Right ventricle myocardium inferior (tissue), 1 donor: ENCODE results near the gene ENOX1. TPM values are rescaled to one million over a fixed set of nuclear protein-coding genes. Genes with fewer than 3 reads are reported as not detected.

Source experiments
- ATAC-seq: fragments of 200-7000 bp; cut with Tn5 transposase; one replicate; pipeline ENCODE4 v1.9.1; 2020; ENCODE audit warnings: mild to moderate bottlenecking, moderate library complexity
- DNase-seq: peaks from one replicate; pipeline ENCODE4 v3.0.0; 2021; ENCODE audit errors: missing footprints
- intact Hi-C: fragments of 100-400 bp; cut with DNase I; formaldehyde crosslinking; loops from one replicate; pipeline ENCODE4 v1.11.0; 2022
- total RNA-seq: library from RNA; stranded (reverse); fragmentation: NEBNext Ultra II Directional; extraction: Animal tissue kit (Norgen Biotek cat#: 25700); gene quantifications from one replicate; pipeline ENCODE4 v1.2.1, GENCODE V29; 2021
- donor health status: DM: no; HTN: yes; CAD: no; lungs with severe emphysema.

Gene ENOX1
- total RNA-seq, 1 donor from 2014 or later, result 6.1 TPM

- DNase-seq (no peak), ATAC-seq (no peak)
- intact Hi-C loops, result no loop called here
Measured at GRCh38 chr13:43483930-43484329, 302.8 kb downstream of the ENOX1 start.

- intact Hi-C loops, result no loop called here
- no peak for ATAC-seq
Measured at GRCh38 chr13:43482641-43483040, 304.1 kb downstream of the ENOX1 start.

GRCh38 chr13:43482026-43482425, 304.7 kb downstream of the ENOX1 start:
- DNase-seq (no peak), ATAC-seq (no peak)
- intact Hi-C loops, result no loop called here

More at GRCh38 chr13:43482641-43483040, 304.1 kb downstream of the ENOX1 start:
- DNase-seq, result no peak

- intact Hi-C loops, result no loop called here
Measured at GRCh38 chr13:43478902-43479301, 307.9 kb downstream of the ENOX1 start.

GRCh38 chr13:43478211-43478610, 308.6 kb downstream of the ENOX1 start:
- ATAC-seq (no peak), DNase-seq (no peak)
- intact Hi-C loops, result no loop called here

More at GRCh38 chr13:43478902-43479301, 307.9 kb downstream of the ENOX1 start:
- no peak for DNase-seq
- no peak for ATAC-seq

- peak; percentile 72 for ATAC-seq
- intact Hi-C loops, result no loop called here
- no peak for DNase-seq
Measured at GRCh38 chr13:43475140-43475539, 311.6 kb downstream of the ENOX1 start.

GRCh38 chr13:43473437-43473836, 313.3 kb downstream of the ENOX1 start:
- no peak for DNase-seq
- ATAC-seq, result peak; percentile 42
- intact Hi-C loops, result loop anchor here (5.0 kb wide), 2 partner anchors 141 to 214 kb away; no protein-coding TSS in a partner anchor

GRCh38 chr13:43472980-43473379, 313.8 kb downstream of the ENOX1 start:
- DNase-seq (no peak), ATAC-seq (no peak)
- intact Hi-C loops, result loop anchor here (5.0 kb wide), 2 partner anchors 141 to 214 kb away; no protein-coding TSS in a partner anchor

GRCh38 chr13:43472339-43472738, 314.4 kb downstream of the ENOX1 start:
- DNase-seq, result no peak
- intact Hi-C loops, result loop anchor here (5.0 kb wide), 2 partner anchors 140 to 215 kb away; no protein-coding TSS in a partner anchor
- no peak for ATAC-seq

GRCh38 chr13:43470610-43471009, 316.2 kb downstream of the ENOX1 start:
- ATAC-seq, result no peak
- intact Hi-C loops, result loop anchor here (5.0 kb wide), 2 partner anchors 138 to 217 kb away; no protein-coding TSS in a partner anchor
- no peak for DNase-seq

- ATAC-seq (no peak), DNase-seq (no peak)
- intact Hi-C loops, result loop anchor here (5.0 kb wide), 2 partner anchors 137 to 218 kb away; no protein-coding TSS in a partner anchor
Measured at GRCh38 chr13:43469791-43470190, 317.0 kb downstream of the ENOX1 start.

GRCh38 chr13:43464578-43465264, 322.1 kb downstream of the ENOX1 start:
- DNase-seq, result no peak
- ATAC-seq, result no peak
- intact Hi-C loops, result no loop called here

- intact Hi-C loops, result loop anchor here (1.0 kb wide), 1 partner anchor 14 kb away; no protein-coding TSS in a partner anchor
- DNase-seq (no peak), ATAC-seq (no peak)
Measured at GRCh38 chr13:43448605-43449336, 338.0 kb downstream of the ENOX1 start.

- DNase-seq, result no peak
- intact Hi-C loops, result no loop called here
- ATAC-seq, result no peak
Measured at GRCh38 chr13:43446126-43446525, 340.6 kb downstream of the ENOX1 start.

- DNase-seq, result no peak
- no peak for ATAC-seq
- intact Hi-C loops, result no loop called here
Measured at GRCh38 chr13:43445668-43446067, 341.1 kb downstream of the ENOX1 start.

GRCh38 chr13:43444081-43444480, 342.7 kb downstream of the ENOX1 start:
- DNase-seq (no peak), ATAC-seq (no peak)
- intact Hi-C loops, result no loop called here

GRCh38 chr13:43441899-43442499, 344.8 kb downstream of the ENOX1 start:
- DNase-seq (no peak), ATAC-seq (no peak)
- intact Hi-C loops, result no loop called here

- no peak for DNase-seq
- ATAC-seq, result no peak
- intact Hi-C loops, result no loop called here
Measured at GRCh38 chr13:43441464-43441863, 345.3 kb downstream of the ENOX1 start.

- no peak for DNase-seq
- intact Hi-C loops, result no loop called here
- ATAC-seq, result peak; percentile 75
Measured at GRCh38 chr13:43434191-43434590, 352.6 kb downstream of the ENOX1 start.
